GM21423 (cell line): ENCODE data around the gene CEP57L1.
"Not testable (repeated sequence)": the region's sequence is repeated elsewhere in the genome, so short reads cannot be mapped to it uniquely, and the experiment has no call there.

Experiments
- ATAC-seq: cut with Tn5 transposase; IDR thresholded peaks from one replicate; pipeline ENCODE4 v1.9.1; 2021; ENCODE audit warnings: mild to moderate bottlenecking, moderate library complexity; ENCODE audit not compliant: unreplicated experiment

Gene CEP57L1

GRCh38 chr6:109104512-109104911 lies 9.2 kb downstream of the CEP57L1 start:
- ATAC-seq, result no peak

DNA sequence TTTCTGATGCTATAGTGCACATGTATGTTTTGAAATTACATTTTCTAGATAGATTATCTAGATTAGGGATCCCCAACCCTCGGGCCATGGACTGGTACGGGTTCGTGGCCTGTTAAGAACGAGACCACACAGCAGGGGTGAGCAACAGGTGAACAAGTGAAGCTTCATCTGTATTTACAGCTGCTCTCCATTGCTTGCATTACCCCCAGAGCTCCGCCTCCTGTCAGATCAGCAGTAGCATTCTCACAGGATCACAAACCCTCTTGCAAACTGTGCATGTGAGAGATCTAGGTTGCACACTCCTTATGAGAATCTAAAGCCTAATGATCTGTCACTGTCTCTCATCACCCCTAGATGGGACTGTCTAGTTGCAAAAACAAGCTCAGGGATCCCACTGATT lies 10.4 kb downstream of the CEP57L1 start:
- ATAC-seq, result no peak

GRCh38 chr6:109109663-109110062 lies 14.4 kb downstream of the CEP57L1 start:
- not testable (repeated sequence) for ATAC-seq

- ATAC-seq, result not testable (repeated sequence)
These were observed 17.4 kb downstream of the CEP57L1 start for GRCh38 chr6:109112663-109113062.

DNA sequence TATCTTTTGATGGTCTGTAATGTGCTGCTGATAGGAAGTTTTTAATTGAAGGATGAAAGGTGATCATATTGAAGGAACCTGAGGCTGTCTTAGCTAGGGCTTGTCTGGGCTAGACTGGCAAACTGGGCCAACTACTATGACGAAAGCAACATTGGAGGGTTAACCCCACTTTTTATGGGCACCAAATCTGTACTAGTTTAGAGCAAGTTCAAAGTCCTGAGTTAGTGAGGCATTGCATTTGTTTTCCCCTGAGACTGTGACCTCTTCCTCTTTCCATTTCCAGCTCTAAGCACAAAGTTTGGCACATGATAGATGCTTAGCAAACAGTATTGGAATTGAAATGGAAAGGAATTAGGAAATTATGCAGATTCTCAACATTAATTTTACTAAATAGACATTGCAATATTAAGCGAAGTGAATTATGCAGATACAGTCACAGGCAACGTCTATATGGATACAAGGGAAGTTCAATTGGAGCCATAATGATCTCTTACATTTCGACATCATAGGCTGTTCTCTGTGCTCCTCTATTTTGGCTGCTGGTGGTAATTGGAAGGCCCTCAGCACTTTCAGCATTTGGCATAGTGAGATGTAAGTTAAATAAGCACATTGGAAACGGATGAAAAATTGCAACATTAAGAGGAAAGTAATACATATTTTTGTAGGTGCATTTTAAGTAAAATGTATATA lies 22.2 kb downstream of the CEP57L1 start:
- peak; percentile 74 for ATAC-seq

GRCh38 chr6:109118337-109118736 lies 23.0 kb downstream of the CEP57L1 start:
- no peak for ATAC-seq

DNA sequence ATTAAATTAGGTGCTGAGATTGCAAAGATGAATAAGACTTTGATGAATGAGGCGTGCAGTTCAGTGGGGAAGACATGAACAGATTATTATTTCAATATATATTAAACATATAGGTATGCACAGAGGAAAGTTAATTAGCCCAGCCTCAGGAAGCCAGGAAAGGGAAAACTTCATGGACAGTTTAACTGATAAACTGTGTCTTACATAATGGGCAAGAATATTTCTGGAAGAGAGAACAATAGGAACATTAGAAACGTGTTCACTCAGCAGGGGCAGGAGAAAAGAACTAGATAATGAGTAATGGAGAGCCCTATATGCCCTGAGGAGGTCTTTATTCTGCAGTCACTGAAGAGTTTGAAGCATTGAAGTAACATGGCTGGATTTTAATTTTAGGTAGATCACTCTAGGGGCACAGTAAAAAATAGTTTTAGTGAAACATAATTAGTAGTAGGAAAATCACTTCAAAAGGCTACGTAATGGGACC lies 23.6 kb downstream of the CEP57L1 start:
- ATAC-seq, result no peak

- ATAC-seq, result no peak
These were observed 26.1 kb downstream of the CEP57L1 start for GRCh38 chr6:109121411-109121810.

DNA sequence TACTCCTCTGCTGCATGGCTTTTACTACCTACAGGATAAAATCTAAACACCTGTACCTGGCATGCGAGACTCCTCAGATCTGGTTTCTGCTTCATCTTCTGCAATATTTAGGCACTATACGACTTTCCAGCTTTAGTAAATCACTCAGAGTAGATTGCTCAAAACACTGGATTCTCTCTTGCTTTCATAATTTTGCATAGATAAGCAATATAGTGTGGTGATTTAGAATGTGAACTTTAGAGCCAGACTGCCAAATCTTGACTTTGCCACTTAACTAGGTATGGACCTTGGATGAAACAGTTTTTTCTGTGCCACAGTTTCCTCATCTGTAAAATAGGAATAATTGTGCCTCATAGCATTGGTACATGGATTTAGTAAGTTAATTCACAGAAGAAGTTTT lies 28.9 kb downstream of the CEP57L1 start:
- no peak for ATAC-seq

DNA sequence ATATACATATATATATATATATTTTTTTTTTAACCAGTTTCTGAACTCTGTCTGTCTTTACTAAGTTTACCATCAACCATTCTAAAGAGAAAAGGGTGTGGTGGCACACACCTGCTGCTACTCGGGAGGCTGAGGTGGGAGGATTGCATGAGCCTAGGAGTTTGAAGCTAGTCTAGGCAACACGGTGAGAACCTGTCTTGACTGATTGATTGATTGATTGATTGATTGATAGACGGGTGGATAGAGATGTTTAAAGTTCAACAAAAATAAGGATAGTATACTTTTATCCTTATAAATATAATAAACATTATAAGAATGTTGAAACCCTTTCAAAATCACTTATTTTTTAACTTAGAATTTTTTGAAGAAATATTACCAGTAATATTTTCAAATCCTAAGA lies 30.2 kb downstream of the CEP57L1 start:
- ATAC-seq, result no peak

DNA sequence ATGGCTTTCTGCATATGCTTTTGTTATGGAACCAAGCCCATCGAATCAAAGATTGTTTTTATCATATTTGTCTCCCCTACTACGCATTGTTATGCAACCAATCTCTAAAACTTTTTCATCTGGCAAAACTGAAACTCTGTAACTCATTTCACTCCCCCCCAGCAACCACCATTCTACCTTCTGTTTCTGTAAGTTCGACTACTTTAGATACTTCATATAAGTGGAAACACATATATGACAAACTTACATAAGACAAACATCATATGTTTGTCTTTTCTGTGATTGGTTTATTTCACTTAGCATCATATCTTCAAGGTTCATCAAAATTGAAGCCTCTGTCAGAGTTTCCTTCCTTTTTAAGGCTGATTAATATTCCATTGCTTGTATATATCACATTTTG lies 34.8 kb downstream of the CEP57L1 start:
- no peak for ATAC-seq

- not testable (repeated sequence) for ATAC-seq
These were observed 40.3 kb downstream of the CEP57L1 start for GRCh38 chr6:109135600-109135999.

DNA sequence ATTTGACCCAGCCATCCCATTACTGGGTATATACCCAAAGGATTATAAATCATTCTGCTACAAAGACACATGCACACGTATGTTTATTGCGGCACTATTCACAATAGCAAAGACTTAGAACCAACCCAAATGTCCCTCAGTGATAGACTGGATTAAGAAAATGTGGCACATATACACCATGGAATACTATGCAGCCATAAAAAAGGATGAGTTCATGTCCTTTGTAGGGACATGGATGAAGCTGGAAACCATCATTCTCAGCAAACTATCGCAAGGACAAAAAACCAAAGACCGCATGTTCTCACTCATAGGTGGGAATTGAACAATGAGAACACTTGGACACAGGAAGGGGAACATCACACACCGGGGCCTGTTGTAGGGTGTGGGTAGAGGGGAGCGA lies 40.7 kb downstream of the CEP57L1 start:
- ATAC-seq, result not testable (repeated sequence)

- ATAC-seq, result not testable (repeated sequence)
These were observed 41.2 kb downstream of the CEP57L1 start for GRCh38 chr6:109136530-109136929.

DNA sequence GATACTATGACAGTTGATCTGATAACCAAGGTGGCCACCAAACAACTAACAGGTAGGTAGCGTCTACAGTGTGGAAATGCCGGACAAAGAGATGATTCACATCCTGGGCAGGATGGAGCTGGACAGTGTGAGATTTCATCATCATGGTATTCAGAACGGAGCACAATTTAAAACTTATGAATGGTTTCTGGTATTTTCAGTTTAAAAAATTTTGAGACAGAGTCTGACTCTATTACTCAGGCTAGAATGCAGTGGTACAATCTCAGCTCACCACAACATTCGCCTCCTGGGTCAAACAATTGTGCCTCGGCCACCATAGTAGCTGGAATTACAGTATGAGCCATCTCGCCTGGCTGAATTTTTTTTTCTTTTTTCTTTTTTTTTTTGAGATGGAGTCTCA lies 43.8 kb downstream of the CEP57L1 start:
- ATAC-seq, result no peak

DNA sequence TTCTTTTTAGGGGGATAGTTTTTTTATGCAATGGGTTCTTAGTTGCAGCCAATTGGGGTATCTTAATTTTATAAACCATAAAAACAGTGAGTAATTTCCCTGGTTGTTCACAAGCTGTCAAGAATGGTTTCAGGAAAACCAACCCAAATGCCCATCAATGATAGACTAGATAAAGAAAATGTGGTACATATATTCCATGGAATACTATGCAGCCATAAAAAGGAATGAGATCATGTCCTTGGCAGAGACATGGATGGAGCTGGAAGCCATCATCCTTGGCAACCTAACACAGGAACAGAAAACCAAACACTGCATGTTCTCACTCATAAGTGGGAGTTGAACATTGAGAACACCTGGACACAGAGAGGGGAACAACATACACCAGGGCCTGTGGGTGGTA lies 46.8 kb downstream of the CEP57L1 start:
- not testable (repeated sequence) for ATAC-seq

DNA sequence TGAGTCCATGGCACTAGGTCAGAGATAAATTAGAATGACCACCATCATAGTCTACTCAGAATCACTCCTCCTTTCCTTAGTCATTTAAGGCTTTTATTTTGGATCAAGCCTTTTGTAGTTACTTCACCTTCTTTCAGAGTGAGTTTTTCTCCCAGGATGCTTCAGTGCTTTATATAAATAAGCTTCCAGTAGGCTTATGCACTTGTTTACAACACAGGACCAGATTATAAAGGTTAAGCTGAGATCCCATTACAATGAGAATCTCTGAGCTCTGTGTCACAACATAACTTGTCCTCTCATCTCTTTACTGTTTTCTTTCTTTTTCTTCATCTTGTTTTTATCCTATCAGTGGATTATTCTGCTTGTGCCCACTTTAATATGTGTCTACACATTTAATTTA lies 47.9 kb downstream of the CEP57L1 start:
- ATAC-seq, result no peak

DNA sequence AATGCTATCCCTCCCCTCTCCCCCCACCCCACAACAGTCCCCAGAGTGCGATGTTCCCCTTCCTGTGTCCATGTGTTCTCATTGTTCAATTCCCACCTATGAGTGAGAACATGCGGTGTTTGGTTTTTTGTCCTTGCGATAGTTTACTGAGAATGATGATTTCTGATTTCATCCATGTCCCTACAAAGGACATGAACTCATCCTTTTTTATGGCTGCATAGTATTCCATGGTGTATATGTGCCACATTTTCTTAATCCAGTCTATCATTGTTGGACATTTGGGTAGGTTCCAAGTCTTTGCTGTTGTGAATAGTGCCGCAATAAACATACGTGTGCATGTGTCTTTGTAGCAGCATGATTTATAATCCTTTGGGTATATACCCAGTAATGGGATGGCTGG lies 52.9 kb downstream of the CEP57L1 start:
- not testable (repeated sequence) for ATAC-seq

DNA sequence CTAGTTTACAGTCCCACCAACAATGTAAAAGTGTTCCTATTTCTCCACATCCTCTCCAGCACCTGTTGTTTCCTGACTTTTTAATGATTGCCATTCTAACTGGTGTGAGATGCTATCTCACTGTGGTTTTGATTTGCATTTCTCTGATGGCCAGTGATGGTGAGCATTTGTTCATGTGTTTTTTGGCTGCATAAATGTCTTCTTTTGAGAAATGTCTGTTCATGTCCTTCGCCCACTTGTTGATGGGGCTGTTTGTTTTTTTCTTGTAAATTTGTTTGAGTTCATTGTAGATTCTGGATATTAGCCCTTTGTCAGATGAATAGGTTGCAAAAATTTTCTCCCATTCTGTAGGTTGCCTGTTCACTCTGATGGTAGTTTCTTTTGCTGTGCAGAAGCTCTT lies 53.4 kb downstream of the CEP57L1 start:
- ATAC-seq, result not testable (repeated sequence)

DNA sequence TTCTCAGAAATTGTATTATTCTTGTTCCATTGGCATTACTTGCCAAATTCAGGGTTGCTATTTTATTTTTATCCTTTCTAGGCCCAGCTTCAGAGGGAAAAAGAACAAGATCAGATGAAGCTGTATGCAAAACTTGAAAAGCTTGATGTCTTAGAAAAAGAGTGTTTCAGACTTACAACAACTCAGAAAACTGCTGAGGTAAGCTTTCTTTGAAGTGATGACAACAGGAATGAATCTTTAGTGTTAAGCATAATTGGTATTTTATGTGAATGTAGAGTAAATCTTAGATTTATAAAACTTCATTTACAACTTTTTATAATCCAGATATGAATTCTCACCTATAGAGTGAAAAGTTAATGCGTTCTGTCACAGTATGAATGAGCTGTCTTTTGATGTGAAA lies 58.4 kb downstream of the CEP57L1 start:
- no peak for ATAC-seq

DNA sequence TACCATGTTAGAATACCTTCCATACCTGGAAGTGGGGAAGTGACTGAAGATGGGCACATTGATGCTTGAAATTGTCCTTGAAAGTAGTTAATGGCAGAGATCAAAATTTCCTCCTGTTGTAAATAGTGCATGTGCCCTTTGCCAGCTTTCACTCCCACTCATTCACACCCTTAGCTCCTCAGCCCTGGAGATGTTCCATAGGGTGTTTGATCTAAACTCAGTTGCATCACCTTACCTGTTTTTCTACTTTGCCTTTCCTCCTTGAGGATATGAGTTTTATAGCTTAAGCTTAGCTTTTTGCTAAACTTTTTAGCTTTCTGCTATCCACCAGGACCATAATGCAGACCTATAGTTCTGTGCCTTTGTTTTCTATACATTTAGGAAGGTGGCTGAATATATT lies 69.0 kb downstream of the CEP57L1 start:
- no peak for ATAC-seq

GRCh38 chr6:109165392-109165974 lies 70.2 kb downstream of the CEP57L1 start:
- ATAC-seq, result no peak

- ATAC-seq, result no peak
These were observed 71.4 kb downstream of the CEP57L1 start for GRCh38 chr6:109166673-109167072.
